GM19468 (cell line): Measurements from ENCODE around the gene SLCO2A1.

Experiments
- ATAC-seq: cut with Tn5 transposase; IDR thresholded peaks from one replicate; pipeline ENCODE4 v1.9.1; 2021; ENCODE audit warnings: mild to moderate bottlenecking, moderate library complexity, moderate number of reproducible peaks; ENCODE audit not compliant: unreplicated experiment; ENCODE audit errors: extremely low read depth

SLCO2A1 gene

DNA sequence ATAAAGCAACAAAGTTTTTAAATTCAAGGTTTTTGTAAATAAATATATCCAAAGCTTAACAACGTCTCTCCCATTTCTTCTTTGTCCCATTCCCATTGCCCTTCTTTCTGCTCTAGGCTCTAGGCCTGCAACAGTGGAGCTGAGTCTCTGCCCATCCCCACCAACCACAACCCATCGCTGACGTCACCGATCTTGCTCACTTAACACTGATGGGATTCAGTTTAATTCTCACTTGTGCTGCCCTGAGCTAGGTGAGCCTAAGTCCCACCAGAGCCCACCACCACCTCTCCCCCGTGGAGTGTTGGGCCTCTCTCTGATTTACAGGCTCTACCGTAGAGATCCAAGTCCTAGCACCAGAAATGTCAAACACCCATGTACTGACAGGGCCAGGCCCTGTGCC lies 72.7 kb downstream of the SLCO2A1 start:
- no peak for ATAC-seq

- ATAC-seq, result no peak
These were observed 73.4 kb downstream of the SLCO2A1 start for GRCh38 chr3:133956353-133956752.

GRCh38 chr3:133955892-133956291 lies 73.8 kb downstream of the SLCO2A1 start:
- ATAC-seq, result no peak

DNA sequence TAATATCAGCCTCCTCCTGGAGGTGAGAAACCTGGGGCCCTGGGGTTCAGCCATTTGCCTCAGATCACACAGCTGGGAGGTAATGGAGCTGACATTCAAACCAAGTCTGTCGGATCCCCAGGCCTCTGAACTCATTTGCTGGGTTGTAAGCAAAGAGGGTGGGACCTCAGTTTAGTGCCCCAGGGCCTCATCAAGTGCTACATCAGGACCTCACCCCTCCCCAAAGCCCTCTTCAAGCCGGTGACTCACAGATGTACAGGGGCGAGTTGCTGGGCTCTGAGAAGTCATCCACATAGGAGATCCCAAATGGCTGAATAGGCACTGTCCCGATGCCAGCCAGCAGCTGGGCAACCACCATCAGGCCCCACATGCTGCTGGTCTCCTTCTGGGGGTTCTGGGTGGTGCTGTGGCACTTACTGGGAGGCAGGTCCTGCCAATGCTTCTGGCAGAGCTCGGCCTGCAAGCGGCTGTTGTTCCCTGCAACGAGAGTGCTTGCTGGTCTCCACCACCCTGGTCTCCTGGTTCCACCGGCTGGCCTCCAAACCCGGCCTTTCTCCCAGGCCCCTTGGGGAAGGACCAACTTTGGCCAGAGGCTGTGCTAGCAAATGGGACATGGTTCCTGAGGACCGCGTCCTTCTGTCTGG lies 74.9 kb downstream of the SLCO2A1 start:
- ATAC-seq, result no peak

DNA sequence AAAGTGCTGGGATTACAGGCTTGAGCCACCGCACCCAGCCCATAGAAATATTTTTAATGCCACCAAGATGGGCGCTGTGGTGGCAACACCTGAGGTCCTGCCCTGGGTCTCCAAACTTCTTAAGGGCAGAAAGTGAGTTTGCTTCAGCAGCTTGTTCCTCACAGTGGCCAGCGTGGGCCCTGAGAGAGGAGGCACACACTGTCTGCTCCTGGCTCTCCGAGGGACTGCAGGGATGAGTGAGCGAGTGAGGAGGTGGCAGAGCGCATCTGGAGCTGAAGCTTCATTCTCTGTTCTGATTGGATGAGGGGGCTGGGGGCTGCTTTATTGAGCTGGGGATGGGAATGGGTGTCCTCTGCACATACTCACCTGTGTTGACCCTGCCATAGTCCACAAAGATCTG lies 76.4 kb downstream of the SLCO2A1 start:
- ATAC-seq, result no peak

GRCh38 chr3:133949438-133949837 lies 80.3 kb downstream of the SLCO2A1 start:
- no peak for ATAC-seq

DNA sequence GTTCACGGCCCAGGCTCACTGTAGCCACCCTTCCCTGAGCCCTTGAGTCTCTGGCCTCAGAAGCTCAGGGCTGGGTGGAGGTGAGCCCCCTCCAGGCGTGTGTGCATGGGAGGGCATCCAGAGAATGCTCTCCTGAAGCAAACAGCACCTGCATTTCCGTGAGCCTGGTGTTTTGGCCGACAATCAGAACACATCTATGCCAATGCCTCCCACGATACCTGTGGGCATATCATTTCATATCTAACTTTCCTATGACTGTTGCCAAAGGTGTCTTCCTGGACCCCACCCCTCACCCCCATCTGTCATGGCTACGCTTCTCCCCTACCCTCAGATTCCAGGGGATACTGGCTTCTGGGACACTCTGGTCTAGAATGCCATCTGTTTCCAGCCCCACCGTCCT lies 80.7 kb downstream of the SLCO2A1 start:
- ATAC-seq, result no peak

- no peak for ATAC-seq
These were observed 81.5 kb downstream of the SLCO2A1 start for GRCh38 chr3:133948131-133948810.

- no peak for ATAC-seq
These were observed 84.2 kb downstream of the SLCO2A1 start for GRCh38 chr3:133945381-133946095.

GRCh38 chr3:133944641-133945380 lies 84.9 kb downstream of the SLCO2A1 start:
- ATAC-seq, result no peak

DNA sequence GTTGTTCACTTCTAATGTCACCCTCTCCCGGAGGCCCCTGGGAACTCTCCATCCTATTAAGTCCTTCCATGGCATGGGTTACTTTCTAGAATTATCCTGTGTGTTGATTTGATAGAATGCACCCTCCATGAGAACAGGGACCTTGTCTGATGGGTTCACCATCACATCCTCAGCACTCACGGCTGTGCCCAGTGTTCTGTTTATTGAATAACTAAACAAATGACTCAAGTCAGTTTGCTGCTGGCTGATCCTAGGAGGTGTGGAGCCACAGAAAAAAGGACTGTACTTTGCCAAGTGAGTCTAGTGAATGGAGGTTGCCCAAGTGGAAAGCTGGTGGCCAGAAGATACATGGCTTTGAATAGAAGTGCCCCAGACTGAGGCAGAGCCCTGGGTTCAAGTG lies 85.5 kb downstream of the SLCO2A1 start:
- ATAC-seq, result no peak

- ATAC-seq, result no peak
These were observed 86.0 kb downstream of the SLCO2A1 start for GRCh38 chr3:133943639-133944141.

- ATAC-seq, result no peak
These were observed 86.6 kb downstream of the SLCO2A1 start for GRCh38 chr3:133943031-133943535.

DNA sequence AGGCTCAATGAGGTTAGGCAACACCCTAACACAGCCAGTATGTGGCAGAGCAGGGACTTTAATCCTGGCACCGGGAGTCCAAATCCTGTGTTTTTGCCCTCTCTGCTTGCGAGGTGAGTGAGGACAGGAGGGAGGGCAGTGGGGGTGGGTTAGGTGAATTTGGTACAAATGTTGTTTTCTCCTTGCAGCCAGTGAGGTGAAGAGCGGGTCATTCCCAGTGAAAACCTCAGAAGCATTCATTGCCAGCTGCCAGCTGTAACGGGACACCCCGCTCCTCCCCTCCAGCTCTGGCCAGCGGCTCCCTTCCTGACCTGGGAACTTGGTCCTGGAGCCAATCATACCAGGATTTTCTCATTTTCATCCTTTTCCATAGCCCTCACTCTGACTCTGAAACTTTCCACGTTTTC lies 88.3 kb downstream of the SLCO2A1 start:
- no peak for ATAC-seq

GRCh38 chr3:133940536-133940935 lies 89.2 kb downstream of the SLCO2A1 start:
- ATAC-seq, result no peak

DNA sequence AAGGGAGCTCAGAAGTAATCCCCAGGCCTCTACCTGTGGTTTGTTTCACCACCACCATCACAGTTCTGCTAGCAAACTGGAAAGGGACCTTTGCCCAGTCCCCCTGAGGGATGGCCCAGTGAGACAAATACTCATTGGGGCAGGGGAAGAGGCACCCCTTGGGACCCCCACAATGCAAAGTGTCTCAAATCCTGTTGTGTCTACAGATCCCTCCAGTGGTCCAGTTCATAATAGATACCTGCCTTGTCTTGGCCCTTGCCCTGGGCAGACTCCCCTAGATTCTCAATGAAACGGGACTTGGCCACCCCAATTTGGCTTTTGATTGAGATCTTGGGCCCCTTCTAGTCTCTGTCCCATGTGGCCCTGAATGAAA lies 90.3 kb downstream of the SLCO2A1 start:
- ATAC-seq, result no peak

DNA sequence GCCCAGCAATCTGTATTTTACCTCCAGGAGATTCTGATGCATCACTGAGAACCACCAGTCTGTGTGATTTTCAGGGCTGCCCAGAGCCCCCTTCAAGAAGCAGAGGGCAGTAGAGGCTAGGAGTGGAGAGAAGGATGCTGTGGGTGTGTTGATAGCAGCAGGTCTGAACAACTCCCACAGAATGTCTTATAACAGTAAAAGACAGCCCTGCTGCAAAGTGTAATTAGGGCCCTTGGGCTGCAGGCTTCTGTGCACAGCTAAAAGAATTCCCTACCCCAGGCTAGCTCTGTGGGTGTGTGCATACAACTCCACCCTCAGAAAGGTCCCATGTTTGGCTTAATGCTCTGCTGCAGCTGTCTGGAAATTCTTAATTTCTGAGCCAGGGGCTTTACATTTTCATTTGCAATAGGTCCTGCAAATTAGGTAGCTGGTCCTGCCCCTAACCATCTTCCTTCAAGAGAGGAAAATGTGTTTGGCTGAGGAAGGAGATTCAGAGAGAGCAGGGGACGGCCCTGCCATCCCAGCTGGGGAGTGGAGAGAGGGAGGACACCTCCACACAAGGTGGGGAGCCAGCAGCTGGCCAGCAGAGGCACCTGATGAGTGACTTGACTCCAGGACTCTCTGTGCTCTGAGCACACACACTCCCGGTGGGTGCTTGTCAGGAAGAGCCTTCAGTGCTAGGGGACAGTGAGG lies 90.8 kb downstream of the SLCO2A1 start:
- ATAC-seq, result no peak

DNA sequence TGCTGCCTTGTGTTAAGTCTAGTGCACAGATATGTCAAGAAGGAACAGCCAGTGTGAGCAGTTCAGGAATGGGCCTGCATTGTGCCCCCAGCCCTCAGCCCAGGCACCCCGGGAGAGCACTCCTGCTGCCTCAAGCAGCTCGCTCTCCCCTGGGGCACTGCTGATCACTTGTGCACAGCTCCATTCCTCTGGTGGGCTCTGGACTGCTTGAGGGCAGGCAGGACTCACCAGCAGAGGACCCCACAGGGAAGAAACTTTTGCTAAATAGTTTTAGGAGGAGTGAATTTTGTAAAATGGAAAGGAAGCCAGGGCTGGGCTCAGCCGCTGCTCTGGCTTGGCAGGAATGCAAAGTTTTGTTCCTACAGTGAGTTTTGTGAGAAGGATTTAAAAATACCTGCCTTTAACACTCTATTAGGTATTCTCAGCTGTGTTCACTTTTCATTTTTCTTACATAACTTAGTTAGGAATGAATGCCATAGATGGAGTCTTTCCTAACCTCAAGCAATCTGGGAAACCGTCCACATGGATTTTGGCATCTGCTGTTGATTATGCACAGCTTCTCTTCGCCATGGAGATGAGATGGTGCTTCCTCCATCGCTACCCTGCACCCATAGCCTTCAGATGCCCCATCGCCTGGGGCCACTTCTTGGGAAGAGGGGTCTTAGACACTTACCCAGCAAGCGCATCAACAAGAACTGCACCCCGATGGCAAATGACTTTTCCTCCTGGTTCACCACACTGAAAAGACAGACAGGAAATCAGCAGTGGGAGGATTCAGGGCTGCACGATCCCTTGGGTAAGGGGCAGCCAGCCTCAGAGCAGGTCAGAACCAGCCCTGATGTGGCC lies 91.7 kb downstream of the SLCO2A1 start:
- no peak for ATAC-seq
